ELF-1 (cell line): ENCODE measurements around the gene SEC62.
A peak's percentile ranks its signal among the peaks of the same experiment; 100 is the strongest.

Source experiments
- DNase-seq: peaks from one replicate; pipeline ENCODE4 v3.0.0-alpha.2; 2016; ENCODE audit warnings: low read depth, low spot score

The SEC62 gene

DNA sequence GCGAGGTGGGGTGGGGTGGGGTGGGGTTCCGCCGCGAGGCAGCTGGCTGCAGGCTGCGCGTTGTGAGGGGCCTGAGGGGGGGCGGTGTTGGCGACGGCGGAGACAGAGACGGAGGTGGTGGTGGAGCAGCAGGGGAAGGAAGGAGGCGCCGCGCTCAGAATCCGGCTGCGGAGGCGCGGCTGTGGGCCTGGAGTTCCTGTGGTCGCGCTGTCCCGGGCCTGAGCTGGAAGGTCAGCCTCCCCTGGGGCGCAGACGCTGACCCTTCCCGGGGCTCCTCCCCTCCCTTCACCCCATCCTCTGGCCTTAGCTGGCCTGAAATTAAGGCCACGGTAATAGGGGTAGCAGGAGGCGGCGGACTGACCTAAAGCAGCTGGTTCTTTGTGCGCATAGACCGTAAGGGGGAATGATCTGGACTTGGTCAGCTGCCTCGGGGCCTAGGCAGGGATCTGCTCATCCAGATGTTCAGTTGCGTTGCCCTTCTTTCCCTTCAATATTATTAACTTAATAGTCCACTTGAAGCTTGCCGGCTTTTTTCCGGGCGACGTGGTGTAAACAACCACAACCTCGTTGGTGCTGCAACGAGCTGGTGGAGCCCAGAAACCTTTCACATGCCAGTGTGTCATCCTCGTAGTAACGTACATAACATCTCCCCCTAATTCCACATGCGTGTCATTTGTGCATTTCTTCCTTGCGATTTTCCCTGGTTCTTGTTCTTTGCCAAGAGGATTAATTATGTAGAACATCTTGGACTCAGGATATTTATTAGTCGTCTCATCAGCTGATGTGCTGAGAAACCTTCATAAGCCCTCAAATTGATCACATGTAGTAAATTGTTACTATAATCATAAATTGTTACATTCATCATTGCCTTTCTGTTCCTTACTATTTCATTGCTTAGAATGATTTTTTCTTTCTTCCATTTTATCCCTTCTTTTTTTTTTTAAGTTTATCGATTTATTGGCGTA, 626 bp downstream of the SEC62 start:
- peak; percentile 79 for DNase-seq

DNA sequence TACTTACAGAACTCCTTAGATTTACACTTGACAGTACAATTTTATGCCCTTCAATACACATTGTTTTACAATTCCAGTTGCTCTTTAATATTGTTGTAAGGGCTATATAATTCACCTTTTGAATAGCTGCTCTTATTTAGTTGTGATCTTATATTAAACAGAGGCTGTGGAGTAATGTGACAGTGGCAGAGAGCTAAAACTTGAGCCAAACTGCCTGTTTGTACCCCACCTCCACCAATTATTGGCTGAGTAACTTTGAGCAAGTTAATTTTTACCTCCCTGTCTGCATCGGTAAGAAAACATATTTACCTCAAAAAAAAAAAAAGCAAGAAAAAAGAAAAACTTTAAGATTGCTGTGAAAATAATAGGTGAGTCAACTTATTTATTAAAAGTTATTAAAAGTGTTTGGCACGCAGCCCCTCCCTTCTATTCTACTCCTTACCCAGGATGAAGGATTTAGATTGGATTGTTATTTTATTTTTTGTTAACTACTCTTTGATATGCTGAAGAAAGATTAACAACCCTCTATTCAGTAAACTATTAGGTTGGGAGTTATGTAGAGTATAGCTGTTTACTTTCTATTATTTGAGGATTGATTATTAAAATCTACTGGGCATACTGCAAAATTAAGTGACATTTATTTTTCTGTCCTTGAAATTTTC, 1.7 kb downstream of the SEC62 start:
- no peak for DNase-seq

- no peak for DNase-seq
Measured at GRCh38 chr3:169969174-169970095, 2.8 kb downstream of the SEC62 start.

DNA sequence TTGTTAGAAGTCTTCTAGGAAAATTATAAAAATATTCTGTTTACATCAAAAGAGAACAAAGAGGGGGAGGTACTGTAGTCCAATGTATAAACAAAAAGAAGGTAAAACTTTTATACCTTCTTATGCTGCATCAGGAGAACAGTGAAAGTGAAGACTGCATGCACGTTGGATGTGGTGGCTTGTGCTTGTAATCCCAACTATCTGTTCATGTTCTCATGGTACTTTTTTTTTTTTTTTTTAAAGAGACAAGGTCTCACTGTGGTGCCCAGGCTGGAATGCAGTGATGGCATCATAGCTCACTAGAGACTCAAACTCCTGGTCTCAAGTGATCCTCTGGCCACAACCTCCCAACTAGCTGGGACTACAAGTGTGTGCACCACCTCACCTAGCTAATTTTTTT, 4.2 kb downstream of the SEC62 start:
- no peak for DNase-seq

DNA sequence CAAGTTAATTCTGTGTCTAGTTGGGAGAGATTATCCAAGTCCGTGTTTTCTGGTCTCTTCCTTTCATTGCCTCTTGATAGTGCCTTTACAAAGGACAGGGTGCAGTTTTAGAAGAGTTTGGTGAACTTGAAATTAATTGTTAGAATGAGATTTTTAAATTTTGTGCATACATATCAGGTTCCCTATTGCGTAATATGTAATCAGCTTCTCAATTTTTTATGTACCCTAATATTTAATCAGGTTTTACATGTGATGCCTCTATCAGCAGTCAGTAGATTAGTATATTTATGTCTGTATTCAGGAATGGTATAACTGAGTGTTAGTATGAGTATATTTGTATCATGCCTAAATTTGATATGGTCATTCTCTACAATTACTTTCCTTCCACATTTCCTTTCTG, 4.9 kb downstream of the SEC62 start:
- no peak for DNase-seq

GRCh38 chr3:169980055-169980454, 13.4 kb downstream of the SEC62 start:
- no peak for DNase-seq

- DNase-seq, result no peak
Measured at GRCh38 chr3:169984292-169984691, 17.7 kb downstream of the SEC62 start.

DNA sequence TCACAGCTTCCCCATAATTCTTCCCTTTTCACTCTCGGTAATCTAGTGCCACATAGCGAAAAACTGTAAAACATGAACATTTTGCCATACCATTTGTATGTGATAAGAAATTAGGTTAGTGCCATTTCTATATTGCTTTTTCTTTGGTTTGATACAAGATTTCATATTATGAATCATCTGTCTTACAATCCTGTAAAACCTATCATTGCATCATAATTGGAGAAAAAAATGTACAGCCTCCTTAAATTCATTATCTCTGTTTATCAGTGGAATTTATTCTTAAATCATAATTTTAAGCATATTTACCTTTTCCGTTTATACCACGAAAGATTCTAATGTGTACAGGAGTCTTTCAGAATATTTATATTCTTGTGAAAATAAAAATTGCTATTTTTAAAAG, 23.8 kb downstream of the SEC62 start:
- no peak for DNase-seq

DNA sequence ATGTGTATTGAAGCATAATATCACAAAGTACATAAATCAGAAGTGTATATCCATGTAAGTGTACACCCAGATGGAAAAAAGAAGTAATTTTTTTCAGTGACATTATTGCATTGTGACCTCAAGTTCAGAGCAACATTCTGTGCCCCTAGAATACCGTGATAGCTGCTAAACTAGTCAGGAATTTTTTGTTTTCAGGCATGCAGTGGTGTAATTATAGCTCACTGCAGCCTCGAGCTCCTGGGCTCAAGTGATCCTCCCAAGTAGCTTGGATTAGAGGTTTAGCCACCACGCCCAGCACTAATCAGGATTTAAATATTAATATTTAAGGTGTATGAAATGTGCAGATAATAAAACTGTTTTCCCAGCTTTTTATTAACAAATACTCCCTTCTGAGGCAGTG, 25.5 kb downstream of the SEC62 start:
- no peak for DNase-seq

- DNase-seq, result no peak
Measured at GRCh38 chr3:169992781-169993180, 26.2 kb downstream of the SEC62 start.

DNA sequence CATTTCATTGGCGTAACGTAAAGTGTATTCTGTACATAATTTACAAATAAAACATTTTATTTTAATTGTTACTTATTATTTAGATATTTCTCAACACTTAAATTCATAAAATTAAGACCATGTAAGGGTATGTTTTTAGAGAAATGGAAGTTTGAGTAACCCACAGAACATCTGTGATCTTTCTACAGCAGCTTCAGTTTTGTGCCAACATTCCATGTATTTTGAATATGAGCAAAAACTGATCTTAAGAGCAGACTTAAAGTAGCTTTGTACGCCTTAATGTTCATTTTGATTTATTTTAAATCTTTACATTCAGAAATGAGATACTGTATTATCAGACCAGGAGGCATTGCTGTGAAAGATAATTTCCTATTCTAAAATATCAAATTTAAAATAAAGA, 27.2 kb downstream of the SEC62 start:
- DNase-seq, result no peak

DNA sequence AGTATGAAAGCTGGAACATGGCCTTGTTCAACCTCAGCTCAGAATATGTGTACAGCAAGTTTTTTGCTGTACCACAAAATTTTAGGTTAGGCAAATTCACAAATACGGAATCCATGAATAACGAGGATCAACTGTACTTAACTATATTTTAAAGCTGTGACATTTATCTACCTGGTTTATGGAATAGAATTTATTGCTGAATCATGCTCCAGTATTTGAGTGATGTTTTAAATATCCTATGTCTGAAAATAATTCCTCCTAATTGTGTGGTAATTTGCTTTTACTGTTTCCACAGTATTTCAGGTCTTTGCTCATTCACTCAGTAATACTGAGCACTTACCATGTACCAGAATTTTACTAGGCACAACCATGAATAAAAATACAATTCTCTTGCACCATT, 29.5 kb downstream of the SEC62 start:
- no peak for DNase-seq

DNA sequence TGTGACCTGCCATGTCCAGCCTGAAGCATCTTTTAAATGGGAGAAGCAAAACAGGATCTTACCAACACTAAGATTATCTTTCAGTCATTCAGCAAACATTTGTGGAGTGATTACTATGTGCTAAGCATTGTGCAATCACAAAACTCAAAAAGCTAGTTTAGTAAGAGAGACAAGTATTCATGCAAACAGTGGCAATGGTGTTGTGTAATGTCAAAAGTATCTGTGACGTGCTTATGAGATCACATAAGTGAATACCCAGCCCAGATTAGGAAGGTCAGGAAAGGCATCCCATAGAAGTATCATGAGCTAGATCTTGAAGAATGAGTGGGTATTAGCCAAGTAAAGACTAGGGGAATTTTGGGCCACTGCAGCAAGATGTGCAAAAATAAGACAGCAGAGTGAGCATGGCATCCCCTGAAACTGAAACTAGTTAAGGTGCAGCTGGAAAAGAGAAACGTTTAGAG, 32.1 kb downstream of the SEC62 start:
- no peak for DNase-seq

DNA sequence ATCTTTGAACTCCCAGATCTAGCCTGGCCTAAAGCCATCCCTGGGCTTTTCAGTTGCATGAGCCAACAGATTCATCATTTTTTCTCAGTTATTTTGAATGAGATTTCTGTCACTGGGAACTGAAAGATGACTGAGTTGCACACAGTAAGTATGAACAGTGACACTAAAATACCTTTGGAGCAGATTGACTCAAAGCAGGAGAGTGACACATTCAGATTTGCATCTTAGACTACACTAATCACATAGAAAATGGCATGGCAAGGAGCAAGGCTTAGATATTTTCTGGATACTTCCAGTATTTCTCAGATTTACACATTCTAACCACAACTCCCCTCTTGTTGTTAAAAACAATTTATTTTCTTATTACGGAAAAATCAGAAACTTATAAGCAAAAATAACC, 32.8 kb downstream of the SEC62 start:
- no peak for DNase-seq

DNA sequence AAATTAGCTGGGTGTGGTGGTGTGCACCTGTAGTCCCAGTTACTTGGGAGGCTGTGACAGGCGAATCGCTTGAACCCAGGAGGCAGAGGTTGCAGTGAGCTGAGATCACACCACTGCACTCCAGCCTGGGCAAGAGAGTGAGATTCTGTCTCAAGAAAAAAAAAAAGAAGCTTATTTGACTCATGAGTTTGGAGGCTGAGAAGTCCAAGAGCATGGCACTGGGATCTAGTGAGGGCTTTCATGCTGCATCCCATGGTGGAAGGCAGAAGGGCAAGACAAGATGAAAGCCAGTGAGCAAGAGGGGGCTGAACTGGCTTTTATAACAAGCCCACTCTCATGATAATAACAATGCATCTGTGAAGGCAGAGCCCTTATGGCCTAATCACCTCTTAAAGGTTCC, 33.4 kb downstream of the SEC62 start:
- DNase-seq, result no peak

DNA sequence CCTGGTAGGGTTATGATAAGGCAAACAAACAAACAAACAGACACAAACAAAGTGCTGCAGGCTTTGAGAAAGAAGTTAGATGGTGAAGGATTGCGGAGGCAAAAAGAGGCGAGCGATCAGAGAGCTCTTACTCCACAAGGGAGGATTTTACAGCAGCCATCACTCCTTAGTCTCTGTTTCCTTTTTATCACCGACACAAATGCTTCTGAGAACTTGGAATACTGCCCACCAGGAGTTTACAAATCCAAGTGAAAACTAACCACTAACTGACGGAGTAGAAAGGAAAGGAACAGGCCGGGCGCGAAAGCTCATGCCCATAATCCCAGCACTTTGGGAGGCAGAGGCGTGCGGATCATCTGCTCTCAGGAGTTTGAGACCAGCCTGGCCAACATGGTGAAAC, 35.6 kb downstream of the SEC62 start:
- no peak for DNase-seq

GRCh38 chr3:170002879-170003278, 36.3 kb downstream of the SEC62 start:
- no peak for DNase-seq

DNA sequence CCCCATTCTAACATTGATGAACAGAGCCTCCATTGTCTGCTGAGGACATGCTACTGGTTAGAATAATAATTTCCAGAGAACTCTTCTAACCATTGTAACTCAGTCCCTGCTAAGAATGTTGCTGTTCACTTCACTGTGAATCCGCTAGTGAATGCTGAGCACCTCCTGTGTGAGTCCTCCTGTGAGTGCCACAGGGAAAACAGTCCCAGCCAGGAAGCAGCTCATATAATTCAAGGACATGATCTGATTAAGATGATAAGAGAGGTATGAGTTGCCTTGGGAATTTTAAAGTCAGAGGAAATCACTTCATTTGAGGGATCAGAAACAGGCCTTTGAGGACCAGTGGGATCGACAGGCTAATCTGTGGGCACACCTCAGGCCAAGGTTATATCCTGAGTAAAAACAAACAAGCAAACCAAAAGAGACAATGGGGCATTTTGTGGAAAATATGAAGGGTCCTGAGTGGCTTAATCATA, 37.3 kb downstream of the SEC62 start:
- no peak for DNase-seq

- DNase-seq, result no peak
Measured at GRCh38 chr3:170007031-170007663, 40.5 kb downstream of the SEC62 start.

DNA sequence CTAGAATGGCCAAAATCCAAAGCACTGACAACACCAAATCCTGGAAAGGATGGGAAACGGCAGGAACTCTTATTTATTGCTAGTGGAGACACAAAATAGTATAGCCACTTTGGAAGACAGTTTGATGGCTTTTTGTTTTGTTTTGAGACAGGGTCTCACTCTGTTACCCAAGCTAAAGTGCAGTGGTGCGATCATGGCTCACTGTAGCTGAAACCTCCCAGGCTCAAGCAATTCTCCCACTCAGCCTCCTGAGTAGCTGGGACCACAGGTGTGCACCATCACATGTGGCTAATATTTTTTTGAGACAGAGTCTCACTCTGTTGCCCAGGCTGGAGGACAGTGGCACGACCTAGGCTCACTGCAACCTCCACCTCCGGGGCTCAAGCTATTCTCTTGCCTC, 43.9 kb downstream of the SEC62 start:
- DNase-seq, result no peak

- DNase-seq, result no peak
Measured at GRCh38 chr3:170012683-170013400, 46.2 kb downstream of the SEC62 start.
